SH-SY5Y (cell line): ENCODE results near the gene DQX1.
A peak's percentile ranks its signal among the peaks of the same experiment; 100 is the strongest.

Experiments
- GATA2 ChIP-seq: IDR thresholded peaks from 2 replicates; pipeline ENCODE4 v1.6.1; 2011; ENCODE audit warnings: mild to moderate bottlenecking, low read depth, low read length
- GATA3 ChIP-seq: IDR thresholded peaks from 2 replicates; pipeline ENCODE4 v1.6.1; 2011; ENCODE audit warnings: low read depth, mild to moderate bottlenecking, low read length, moderate library complexity

The DQX1 gene

GRCh38 chr2:74488643-74489481 is 37.2 kb downstream of the DQX1 start:
- TF ChIP-seq GATA3 (no peak), GATA2 (no peak)

GRCh38 chr2:74486141-74486540 is 39.9 kb downstream of the DQX1 start:
- TF ChIP-seq GATA2 = no peak
- TF ChIP-seq GATA3 = no peak

- TF ChIP-seq GATA2 (0 out of 2 replicates have a peak, but pooled peaks have one; percentile 30), GATA3 (no peak)
These were observed 43.0 kb downstream of the DQX1 start, which contains the start of the genes CCDC142 and TTC31 for GRCh38 chr2:74482801-74483674. TSS of gene CCDC142 (minus strand) at chr2:74482998. CDS start at chr2:74482837, 161 bp downstream. TSS of gene TTC31 (plus strand) at chr2:74483081. CDS start at chr2:74483096, 15 bp downstream.

- TF ChIP-seq GATA2 (no peak), GATA3 (no peak)
These were observed 43.9 kb downstream of the DQX1 start for GRCh38 chr2:74481961-74482800.

- no peak for TF ChIP-seq GATA2
- TF ChIP-seq GATA3 = no peak
These were observed 44.6 kb downstream of the DQX1 start for GRCh38 chr2:74481431-74481830.

- TF ChIP-seq GATA3 = no peak
- TF ChIP-seq GATA2 = no peak
These were observed 51.1 kb downstream of the DQX1 start for GRCh38 chr2:74474899-74475298.

GRCh38 chr2:74474481-74474880 is 51.5 kb downstream of the DQX1 start:
- TF ChIP-seq GATA2 (no peak), GATA3 (no peak)

- TF ChIP-seq GATA2 (no peak), GATA3 (no peak)
These were observed 53.1 kb downstream of the DQX1 start for GRCh38 chr2:74472945-74473258.

- TF ChIP-seq GATA3 (no peak), GATA2 (peak; percentile 17; the same call in 1 of the 2 replicates)
These were observed 53.7 kb downstream of the DQX1 start, which contains the start of gene MRPL53 for GRCh38 chr2:74472086-74472944. TSS of gene MRPL53 (minus strand) at chr2:74472680. CDS start at chr2:74472660, 20 bp downstream.

- TF ChIP-seq GATA2 (no peak), GATA3 (no peak)
These were observed 54.5 kb downstream of the DQX1 start for GRCh38 chr2:74471332-74472065.
